ENCODE data around the gene HABP2.

GRCh38 chr10:113520690-113521474, 32.0 kb upstream of the HABP2 start:
- TF ChIP-seq POLR2A (IDR thresholded peaks at IDR 0.05) (no peak), CTCF (IDR thresholded peaks at IDR 0.05) (peak in 5 of 7 experiments; percentile 95 to 98 (median 95)), POLR2AphosphoS5 (IDR thresholded peaks at IDR 0.05) (peak in 1 of 3 donors; percentile 40), EP300 (IDR thresholded peaks at IDR 0.05) (no peak)

Measured in stomach (tissue), 4 donors.